Measurements from ENCODE around the gene CASP8AP2. TPM values are rescaled to one million over a fixed set of nuclear protein-coding genes. Genes with fewer than 3 reads are reported as not detected.
"Not testable (repeated sequence)": the region's sequence is repeated elsewhere in the genome, so short reads cannot be mapped to it uniquely, and the experiment has no call there.

Gene CASP8AP2
- 14.4 and 23.6 TPM in 2 replicates for total RNA-seq (2014; rRNA removed; shearing (Covaris generic); ENCODE audit: low replicate concordance)

- peaks cover 41% of the 10 kb centered on the region for H3K79me2 ChIP-seq (ENCODE audit: low read length)
- peak within 1 kb of the TSS; percentile 81 for H3K9ac ChIP-seq (ENCODE audit: low read length)
- H3K36me3 ChIP-seq (ENCODE audit: insufficient read depth, low read length): peaks cover 9% of the 10 kb centered on the region; the same call in 1 of the 2 replicates
- H3K27me3 ChIP-seq (ENCODE audit: low read length): no peaks in the 10 kb centered on the region
- peaks cover 15% of the 10 kb centered on the region for H3K4me1 ChIP-seq (ENCODE audit: low read length)
- H3K9me3 ChIP-seq (ENCODE audit: low read length): no peaks in the 10 kb centered on the region
- peak within 1 kb of the TSS; percentile 65 for H3K27ac ChIP-seq (ENCODE audit: low read length)
- peak; percentile 100 for DNase-seq
- no peaks in the 10 kb centered on the region for H3K9me2 ChIP-seq (replicated peaks; ENCODE audit: insufficient read depth, low read length)
- H4K20me1 ChIP-seq (ENCODE audit: insufficient read depth, low read depth, low read length): no peaks in the 10 kb centered on the region
- peak within 1 kb of the TSS; percentile 54; the same call in 1 of the 2 replicates for H2AFZ ChIP-seq (ENCODE audit: low read length)
- H3K4me3 ChIP-seq (ENCODE audit: low read length): peak within 1 kb of the TSS; percentile 82
- peak within 1 kb of the TSS; percentile 80 for H3K4me2 ChIP-seq (ENCODE audit: low read depth, low read length, poor library complexity, severe bottlenecking)
Measured at GRCh38 chr6:89829472-89830169, at the start of gene CASP8AP2. CASP8AP2 (plus strand) TSS chr6:89829880.

- no peaks in the 10 kb centered on the region for H3K27me3 ChIP-seq (ENCODE audit: low read length)
- H4K20me1 ChIP-seq (ENCODE audit: insufficient read depth, low read depth, low read length): no peaks in the 10 kb centered on the region
- no peak overlapping the region for H3K4me3 ChIP-seq (ENCODE audit: low read length)
- no peaks in the 10 kb centered on the region for H3K9me3 ChIP-seq (ENCODE audit: low read length)
- no peak overlapping the region for H3K27ac ChIP-seq (ENCODE audit: low read length)
- no peak overlapping the region for H3K4me2 ChIP-seq (ENCODE audit: low read depth, low read length, poor library complexity, severe bottlenecking)
- H3K9ac ChIP-seq (ENCODE audit: low read length): no peak overlapping the region
- no peak for DNase-seq
- no peak overlapping the region for H2AFZ ChIP-seq (ENCODE audit: low read length)
- no peaks in the 10 kb centered on the region for H3K4me1 ChIP-seq (ENCODE audit: low read length)
- H3K79me2 ChIP-seq (ENCODE audit: low read length): peaks cover 9% of the 10 kb centered on the region; the same call in 1 of the 2 replicates
- no peaks in the 10 kb centered on the region for H3K9me2 ChIP-seq (replicated peaks; ENCODE audit: insufficient read depth, low read length)
- H3K36me3 ChIP-seq (ENCODE audit: insufficient read depth, low read length): peaks cover 54% of the 10 kb centered on the region
Measured at GRCh38 chr6:89781070-89782034, 48.3 kb upstream of the CASP8AP2 start.

GRCh38 chr6:89782222-89782621, 47.5 kb upstream of the CASP8AP2 start:
- Histone ChIP-seq H3K9ac (ENCODE audit: low read length) (no peak overlapping the region), H4K20me1 (ENCODE audit: insufficient read depth, low read depth, low read length) (no peaks in the 10 kb centered on the region), H2AFZ (ENCODE audit: low read length) (no peak overlapping the region), H3K36me3 (ENCODE audit: insufficient read depth, low read length) (peaks cover 52% of the 10 kb centered on the region), H3K27me3 (ENCODE audit: low read length) (no peaks in the 10 kb centered on the region), H3K9me3 (ENCODE audit: low read length) (no peaks in the 10 kb centered on the region), H3K4me1 (ENCODE audit: low read length) (no peaks in the 10 kb centered on the region), H3K4me2 (ENCODE audit: low read depth, low read length, poor library complexity, severe bottlenecking) (no peak overlapping the region), H3K27ac (ENCODE audit: low read length) (no peak overlapping the region), H3K79me2 (ENCODE audit: low read length) (peaks cover 6% of the 10 kb centered on the region; the same call in 1 of the 2 replicates), H3K9me2 (replicated peaks; ENCODE audit: insufficient read depth, low read length) (no peaks in the 10 kb centered on the region), H3K4me3 (ENCODE audit: low read length) (no peak overlapping the region)
- no peak for DNase-seq

GRCh38 chr6:89783293-89783692, 46.4 kb upstream of the CASP8AP2 start:
- not testable (repeated sequence) for H3K4me2 ChIP-seq (ENCODE audit: low read depth, low read length, poor library complexity, severe bottlenecking); H3K9me2 ChIP-seq (replicated peaks; ENCODE audit: insufficient read depth, low read length); H4K20me1 ChIP-seq (ENCODE audit: insufficient read depth, low read depth, low read length); H2AFZ ChIP-seq (ENCODE audit: low read length); H3K79me2 ChIP-seq (ENCODE audit: low read length); H3K27ac ChIP-seq (ENCODE audit: low read length); DNase-seq; H3K27me3 ChIP-seq (ENCODE audit: low read length); H3K4me1 ChIP-seq (ENCODE audit: low read length); H3K9ac ChIP-seq (ENCODE audit: low read length); H3K4me3 ChIP-seq (ENCODE audit: low read length); H3K9me3 ChIP-seq (ENCODE audit: low read length)
- peaks cover 61% of the 10 kb centered on the region for H3K36me3 ChIP-seq (ENCODE audit: insufficient read depth, low read length)

GRCh38 chr6:89784838-89785237, 44.8 kb upstream of the CASP8AP2 start:
- DNase-seq: no peak
- Histone ChIP-seq H3K27me3 (ENCODE audit: low read length) (no peaks in the 10 kb centered on the region), H3K4me2 (ENCODE audit: low read depth, low read length, poor library complexity, severe bottlenecking) (no peak overlapping the region), H3K9me3 (ENCODE audit: low read length) (no peaks in the 10 kb centered on the region), H3K79me2 (ENCODE audit: low read length) (peaks cover 10% of the 10 kb centered on the region), H3K36me3 (ENCODE audit: insufficient read depth, low read length) (peaks cover 65% of the 10 kb centered on the region), H2AFZ (ENCODE audit: low read length) (no peak overlapping the region), H3K4me3 (ENCODE audit: low read length) (no peak overlapping the region), H4K20me1 (ENCODE audit: insufficient read depth, low read depth, low read length) (no peaks in the 10 kb centered on the region), H3K4me1 (ENCODE audit: low read length) (no peaks in the 10 kb centered on the region), H3K27ac (ENCODE audit: low read length) (no peak overlapping the region), H3K9me2 (replicated peaks; ENCODE audit: insufficient read depth, low read length) (no peaks in the 10 kb centered on the region), H3K9ac (ENCODE audit: low read length) (no peak overlapping the region)

GRCh38 chr6:89786970-89787369, 42.7 kb upstream of the CASP8AP2 start:
- Histone ChIP-seq H3K9ac (ENCODE audit: low read length) (no peak overlapping the region), H3K9me2 (replicated peaks; ENCODE audit: insufficient read depth, low read length) (no peaks in the 10 kb centered on the region), H3K4me2 (ENCODE audit: low read depth, low read length, poor library complexity, severe bottlenecking) (no peak overlapping the region), H3K4me1 (ENCODE audit: low read length) (no peaks in the 10 kb centered on the region), H3K79me2 (ENCODE audit: low read length) (peaks cover 10% of the 10 kb centered on the region), H4K20me1 (ENCODE audit: insufficient read depth, low read depth, low read length) (no peaks in the 10 kb centered on the region), H3K9me3 (ENCODE audit: low read length) (no peaks in the 10 kb centered on the region), H3K4me3 (ENCODE audit: low read length) (no peak overlapping the region), H3K27me3 (ENCODE audit: low read length) (no peaks in the 10 kb centered on the region), H2AFZ (ENCODE audit: low read length) (no peak overlapping the region), H3K27ac (ENCODE audit: low read length) (no peak overlapping the region), H3K36me3 (ENCODE audit: insufficient read depth, low read length) (peaks cover 56% of the 10 kb centered on the region)
- no peak for DNase-seq

GRCh38 chr6:89787660-89788328, 41.9 kb upstream of the CASP8AP2 start:
- H3K9me2 ChIP-seq (replicated peaks; ENCODE audit: insufficient read depth, low read length): no peaks in the 10 kb centered on the region
- H3K4me3 ChIP-seq (ENCODE audit: low read length): no peak overlapping the region
- H3K4me1 ChIP-seq (ENCODE audit: low read length): no peaks in the 10 kb centered on the region
- H3K9ac ChIP-seq (ENCODE audit: low read length): no peak overlapping the region
- no peak overlapping the region for H3K4me2 ChIP-seq (ENCODE audit: low read depth, low read length, poor library complexity, severe bottlenecking)
- H4K20me1 ChIP-seq (ENCODE audit: insufficient read depth, low read depth, low read length): no peaks in the 10 kb centered on the region
- H2AFZ ChIP-seq (ENCODE audit: low read length): no peak overlapping the region
- no peak overlapping the region for H3K27ac ChIP-seq (ENCODE audit: low read length)
- H3K9me3 ChIP-seq (ENCODE audit: low read length): no peaks in the 10 kb centered on the region
- H3K79me2 ChIP-seq (ENCODE audit: low read length): peaks cover 10% of the 10 kb centered on the region
- DNase-seq: no peak
- H3K36me3 ChIP-seq (ENCODE audit: insufficient read depth, low read length): peaks cover 60% of the 10 kb centered on the region
- H3K27me3 ChIP-seq (ENCODE audit: low read length): no peaks in the 10 kb centered on the region

All from Karpas-422 (cell line).